ENCODE results near the gene SLC22A15. TPM values are rescaled to one million over a fixed set of nuclear protein-coding genes. Genes with fewer than 3 reads are reported as not detected.

Gene SLC22A15
- total RNA-seq, 1 experiment from 2014 or later = 0.16 TPM

DNA sequence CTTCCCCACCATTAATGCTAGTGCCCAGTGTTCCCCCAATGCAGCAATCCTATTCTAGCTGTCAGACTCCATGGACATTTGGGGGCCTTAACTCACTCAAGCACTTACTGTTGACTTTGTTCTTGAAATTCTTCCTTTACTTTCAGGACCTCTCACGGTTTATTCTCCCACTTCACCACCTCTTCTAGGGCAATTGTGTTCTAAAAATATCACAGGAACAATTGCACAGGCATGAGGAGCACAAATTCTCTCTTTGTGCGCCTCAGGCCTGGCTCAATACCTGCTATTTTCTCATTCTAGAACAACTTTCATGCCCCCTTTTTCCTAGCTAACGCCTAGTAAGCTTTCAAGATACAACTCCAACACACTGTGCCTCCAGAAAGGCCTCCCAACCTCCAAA, 142.2 kb downstream of the SLC22A15 start:
- Mint-ChIP-seq H3K4me1 (ENCODE audit: low read depth, unreplicated experiment) (peaks cover 5% of the 10 kb centered on the region), H3K9me3 (ENCODE audit: unreplicated experiment) (no peaks in the 10 kb centered on the region), H3K27ac (ENCODE audit: unreplicated experiment) (no peak overlapping the region), H3K36me3 (ENCODE audit: insufficient read depth, unreplicated experiment) (no peaks in the 10 kb centered on the region), H3K4me3 (ENCODE audit: unreplicated experiment) (no peak overlapping the region), H3K27me3 (ENCODE audit: insufficient read depth, unreplicated experiment) (no peaks in the 10 kb centered on the region)
- no peak for TF ChIP-seq CTCF (IDR thresholded peaks at IDR 0.05; ENCODE audit: insufficient read depth in 1 of 2, low read depth in 1 of 2, low read length in 1 of 2, severe bottlenecking in 1 of 2, unreplicated experiment in 1 of 2)
- ChIA-PET CTCF (no interaction called here), POLR2A (no interaction called here)
- Histone ChIP-seq H3K9me3 (no peaks in the 10 kb centered on the region), H3K36me3 (ENCODE audit: control insufficient read depth, insufficient read depth, low read length) (no peaks in the 10 kb centered on the region), H3K4me1 (peaks cover 13% of the 10 kb centered on the region), H3K27me3 (replicated peaks; ENCODE audit: control insufficient read depth, insufficient read depth, low read length) (no peaks in the 10 kb centered on the region), H3K4me3 (ENCODE audit: low read depth, low read length) (no peak overlapping the region)
- intact Hi-C loops (cut with micrococcal nuclease; ENCODE audit: unreplicated experiment) = no loop called here
- DNase-seq = no peak
- BruUV-seq (replicated peaks) = no TSS peak

Other genes with a start within 250 kb of the SLC22A15 start
- 0.18 TPM in 1 of 2 replicates, not detected in the other for gene CASQ2, start 207.8 kb upstream of the SLC22A15 start, total RNA-seq (2022)
- not detected in 2 replicates for gene NHLH2, start 135.4 kb upstream of the SLC22A15 start, total RNA-seq (2022)
- gene MAB21L3, start 134.9 kb downstream of the SLC22A15 start, total RNA-seq (2022) = 0.26 and 0.66 TPM in 2 replicates

All from Caco-2 (cell line).